Natural killer cell treated with Interleukin-12 subunit alpha and Interleukin-12 subunit beta and Interleukin-15 and Interleukin-18, amount 100 ng/mL, for 72 hours (primary cell): ENCODE data around the gene DHRS9. TPM values are rescaled to one million over a fixed set of nuclear protein-coding genes. Genes with fewer than 3 reads are reported as not detected.
"Not testable (repeated sequence)": the region's sequence is repeated elsewhere in the genome, so short reads cannot be mapped to it uniquely, and the experiment has no call there.

Source experiments
- ATAC-seq, 2 donors: fragments of 150-1000 bp; cut with Tn5 transposase in 1 of 2; sonication (Bioruptor Pico), chemical (Tn5 transposase) in 1 of 2; 2 replicates each; pipeline ENCODE4 v1.10.0; 2021
- DNase-seq: peaks from one replicate; pipeline ENCODE4 v3.0.0; 2022; ENCODE audit warnings: low spot score
- H3K27ac Mint-ChIP-seq, 2 donors: 1 replicate in 1 of 2; 2 replicates in 1 of 2; pipeline ENCODE4 v1.8.0; 2022; ENCODE audit warnings: mixed read lengths in 2 of 2, mild to moderate bottlenecking in 1 of 2, moderate library complexity in 1 of 2
- H3K27me3 Mint-ChIP-seq, 2 donors: 1 replicate in 1 of 2; 2 replicates in 1 of 2; pipeline ENCODE4 v1.8.0; 2022; ENCODE audit warnings: mixed read lengths in 2 of 2
- H3K36me3 Mint-ChIP-seq: one replicate; pipeline ENCODE4 v1.8.0; 2022; ENCODE audit warnings: mixed read lengths
- H3K4me1 Mint-ChIP-seq, 2 donors: 1 replicate in 1 of 2; 2 replicates in 1 of 2; pipeline ENCODE4 v1.8.0; 2022; ENCODE audit warnings: low read depth in 2 of 2, mixed read lengths in 2 of 2, mild to moderate bottlenecking in 1 of 2
- H3K4me3 Mint-ChIP-seq: one replicate; pipeline ENCODE4 v1.8.0; 2022; ENCODE audit warnings: mixed read lengths
- H3K9me3 Mint-ChIP-seq: 2 replicates; pipeline ENCODE4 v1.8.0; 2022; ENCODE audit warnings: mixed read lengths
- total RNA-seq, 2 donors: library from RNA; stranded (reverse); gene quantifications; one replicate each; pipeline ENCODE4 v1.2.3, GENCODE V29; 2022

DHRS9 gene
- total RNA-seq, 2 donors from 2014 or later = not detected

DNA sequence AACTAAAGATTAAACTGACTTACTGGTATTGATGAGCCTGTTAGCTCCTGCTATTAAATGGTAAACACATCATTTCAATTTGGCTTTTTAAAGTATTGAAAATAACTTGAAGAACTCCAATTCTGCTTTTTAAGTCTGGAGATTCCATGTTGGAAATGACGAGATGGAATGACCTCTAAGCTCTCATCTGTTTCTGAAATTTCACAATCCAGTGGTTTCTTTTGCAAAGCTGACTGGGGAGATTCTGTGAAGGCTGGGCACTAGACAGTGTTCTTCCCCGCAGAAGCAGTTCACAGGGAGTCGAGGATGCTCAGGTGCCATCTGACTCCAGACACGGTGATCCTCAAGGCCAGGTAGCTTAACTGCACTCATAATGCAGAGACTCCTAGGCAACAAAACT is 44.7 kb downstream of the DHRS9 start:
- Mint-ChIP-seq H3K27me3 (peaks cover 0 to 2% of the 10 kb centered on the region in 2 donors), H3K36me3 (no peaks in the 10 kb centered on the region), H3K4me3 (no peak overlapping the region), H3K27ac (no peak overlapping the region), H3K9me3 (no peaks in the 10 kb centered on the region), H3K4me1 (peaks cover 0 to 3% of the 10 kb centered on the region in 2 donors)
- DNase-seq (no peak), ATAC-seq (no peak)

DNA sequence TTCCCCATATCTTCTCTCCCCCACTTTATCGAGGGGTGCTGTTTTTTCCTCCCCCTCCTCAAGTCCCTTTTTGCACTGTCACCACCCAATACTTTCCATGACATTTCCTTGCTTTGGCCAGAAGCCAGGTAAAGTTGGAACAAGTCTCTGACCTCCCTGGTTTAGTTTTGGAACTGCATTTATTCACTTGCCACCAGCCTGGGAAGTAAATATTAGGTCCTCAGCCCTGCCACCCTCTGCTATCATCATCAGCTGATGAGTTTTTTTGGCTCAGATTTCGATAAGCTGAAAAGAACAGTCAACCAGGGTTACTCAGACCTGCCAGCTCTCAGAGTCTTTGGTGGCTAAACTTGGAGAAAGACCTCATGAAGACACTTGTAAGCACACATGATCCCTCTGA is 47.0 kb downstream of the DHRS9 start:
- Mint-ChIP-seq H3K4me1 (peaks cover 0 to 2% of the 10 kb centered on the region in 2 donors), H3K4me3 (no peak overlapping the region), H3K27ac (no peak overlapping the region), H3K9me3 (no peaks in the 10 kb centered on the region), H3K36me3 (no peaks in the 10 kb centered on the region), H3K27me3 (peaks cover under 1 to 5% of the 10 kb centered on the region in 2 donors)
- DNase-seq (no peak), ATAC-seq (no peak)

DNA sequence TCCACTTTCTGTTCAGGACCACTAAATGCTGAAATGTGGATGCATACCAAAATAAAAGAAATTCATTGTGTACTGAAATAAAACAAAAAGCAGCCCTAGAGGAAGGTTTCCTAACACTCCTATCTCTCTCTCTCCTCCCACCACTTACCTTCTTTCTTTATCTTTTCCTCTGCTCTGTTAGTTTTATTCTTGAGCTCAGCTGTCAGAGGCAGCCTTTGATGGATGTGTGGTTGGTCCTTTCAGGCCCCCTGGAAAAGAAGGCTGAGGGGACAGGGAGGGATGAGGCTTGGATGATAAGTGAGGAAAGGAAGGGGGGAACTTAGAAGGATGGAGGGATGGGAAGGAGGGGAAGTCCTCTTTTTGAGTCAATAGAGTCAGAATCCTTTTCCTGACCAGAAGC is 47.6 kb downstream of the DHRS9 start:
- no peak overlapping the region for H3K4me3 Mint-ChIP-seq
- ATAC-seq = no peak

DNA sequence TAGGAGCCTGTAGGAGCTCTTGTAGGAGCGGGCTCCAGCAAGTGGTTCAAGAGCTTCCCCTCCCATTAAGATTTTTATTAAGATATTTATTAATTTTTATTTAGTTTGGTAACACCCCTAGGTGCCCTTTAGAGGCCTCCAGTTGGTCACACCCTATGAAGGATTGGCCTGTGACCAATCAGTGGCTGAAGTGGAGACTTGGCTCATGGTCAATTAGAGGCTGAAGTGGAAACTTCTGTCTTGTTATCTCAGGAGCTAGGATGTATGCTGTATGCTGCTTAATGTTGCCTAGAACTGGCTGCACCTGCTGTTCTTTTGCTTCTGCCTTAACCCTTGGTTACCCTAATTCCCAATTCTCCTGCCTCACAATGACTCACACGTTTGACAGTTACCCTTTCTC is 48.7 kb downstream of the DHRS9 start:
- Mint-ChIP-seq H3K4me3 (no peak overlapping the region), H3K27me3 (peaks cover 11 to 17% of the 10 kb centered on the region in 2 donors), H3K9me3 (no peaks in the 10 kb centered on the region), H3K36me3 (no peaks in the 10 kb centered on the region), H3K4me1 (peaks cover 0 to 2% of the 10 kb centered on the region in 2 donors), H3K27ac (no peak overlapping the region)
- DNase-seq (no peak), ATAC-seq (no peak)

More for the DNA sequence above, 47.6 kb downstream of the DHRS9 start:
- Mint-ChIP-seq H3K27me3 (peaks cover 7 to 9% of the 10 kb centered on the region in 2 donors), H3K4me1 (peaks cover 0 to 2% of the 10 kb centered on the region in 2 donors), H3K9me3 (no peaks in the 10 kb centered on the region), H3K27ac (no peak overlapping the region), H3K36me3 (no peaks in the 10 kb centered on the region)
- no peak for DNase-seq

DNA sequence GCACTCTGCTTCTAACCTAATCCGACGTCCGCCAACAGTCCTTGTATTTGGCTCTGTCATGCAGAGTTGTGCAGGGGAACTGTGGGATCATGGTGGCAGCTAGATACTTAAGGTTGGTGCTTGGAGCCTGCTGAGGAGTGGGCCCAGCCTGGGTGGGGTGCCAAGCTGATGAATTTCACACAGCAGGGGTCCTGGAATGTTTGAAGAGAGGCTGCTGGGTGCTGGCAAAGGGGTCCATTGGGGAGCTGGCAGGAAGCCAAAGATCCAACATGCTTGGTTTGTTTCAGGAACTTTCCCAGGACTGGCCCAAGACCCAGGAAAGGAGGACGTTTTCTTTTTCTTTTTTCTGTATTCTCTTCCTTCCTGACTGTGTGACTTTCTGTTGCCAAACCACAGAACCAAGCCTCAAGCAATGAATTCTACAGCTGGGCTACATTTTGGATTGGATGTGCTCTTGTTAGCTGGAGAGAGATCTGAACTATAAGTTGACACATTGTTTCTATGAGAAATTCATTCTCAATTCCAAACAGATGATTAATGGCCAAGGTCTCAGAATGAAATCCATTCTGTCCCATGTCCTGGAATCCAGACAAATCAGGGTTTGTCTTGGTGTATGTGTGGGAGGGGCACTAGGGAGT is 49.9 kb downstream of the DHRS9 start:
- ATAC-seq = no peak
- no peak for DNase-seq
- Mint-ChIP-seq H3K4me3 (no peak overlapping the region), H3K36me3 (no peaks in the 10 kb centered on the region), H3K4me1 (peaks cover 0 to 2% of the 10 kb centered on the region in 2 donors), H3K27me3 (peaks cover 15 to 27% of the 10 kb centered on the region in 2 donors), H3K9me3 (no peaks in the 10 kb centered on the region), H3K27ac (no peak overlapping the region)

DNA sequence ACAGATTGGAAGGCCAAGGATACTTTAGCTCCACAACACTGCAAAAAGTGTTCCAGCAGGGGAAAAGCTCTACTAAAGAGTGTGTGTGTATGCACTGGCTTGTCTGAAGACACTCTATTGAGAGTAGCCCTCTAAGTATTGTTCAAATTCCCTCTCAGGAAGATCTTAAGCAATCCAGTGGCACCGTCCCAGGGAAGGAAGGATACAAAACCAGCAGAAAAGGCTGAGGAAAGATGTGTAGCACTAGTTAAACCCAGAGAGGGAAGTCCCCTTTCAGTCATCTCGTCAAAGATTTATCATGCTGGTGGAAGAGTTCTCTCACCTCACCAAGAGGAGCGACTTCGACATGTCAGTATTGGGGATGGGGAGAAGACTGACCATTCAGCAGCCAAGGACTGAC is 50.5 kb downstream of the DHRS9 start:
- Mint-ChIP-seq H3K27ac (no peak overlapping the region), H3K4me3 (no peak overlapping the region), H3K9me3 (no peaks in the 10 kb centered on the region), H3K36me3 (no peaks in the 10 kb centered on the region), H3K4me1 (peaks cover 0 to 2% of the 10 kb centered on the region in 2 donors), H3K27me3 (peaks cover 15 to 31% of the 10 kb centered on the region in 2 donors)
- ATAC-seq (no peak), DNase-seq (no peak)

DNA sequence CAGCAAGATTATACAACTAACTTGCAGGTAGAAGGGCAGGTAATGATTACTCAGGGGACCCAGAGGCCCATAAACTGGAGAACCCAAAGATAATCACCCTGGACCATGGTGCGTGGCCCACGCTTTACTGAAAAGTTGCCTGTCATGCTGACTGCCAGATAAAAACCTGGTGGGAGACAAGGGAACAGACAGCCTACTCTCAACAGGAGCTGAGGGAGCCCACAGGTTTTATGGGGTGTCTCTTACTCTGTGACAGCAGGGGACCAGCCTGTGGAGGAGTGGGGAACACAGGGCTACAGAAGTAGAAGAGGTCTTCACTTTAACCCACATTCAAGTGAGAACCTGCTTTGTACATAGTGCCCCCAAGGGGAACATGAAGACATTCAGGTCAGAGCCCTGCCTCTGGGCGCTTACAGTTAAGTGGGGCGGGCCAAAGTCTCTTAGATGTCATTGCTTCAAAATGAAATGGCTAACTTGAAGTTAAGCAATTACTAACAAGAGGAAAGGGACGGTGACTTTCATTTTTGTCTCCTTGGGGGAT is 60.4 kb downstream of the DHRS9 start:
- DNase-seq (no peak), ATAC-seq (peak in 1 of 2 donors; percentile 40)
- no peaks in the 10 kb centered on the region for H3K4me1 Mint-ChIP-seq
- no peaks in the 10 kb centered on the region for H3K27me3 Mint-ChIP-seq
- H3K9me3 Mint-ChIP-seq = no peaks in the 10 kb centered on the region
- no peaks in the 10 kb centered on the region for H3K36me3 Mint-ChIP-seq
- H3K27ac Mint-ChIP-seq = no peak overlapping the region
- H3K4me3 Mint-ChIP-seq = no peak overlapping the region

DNA sequence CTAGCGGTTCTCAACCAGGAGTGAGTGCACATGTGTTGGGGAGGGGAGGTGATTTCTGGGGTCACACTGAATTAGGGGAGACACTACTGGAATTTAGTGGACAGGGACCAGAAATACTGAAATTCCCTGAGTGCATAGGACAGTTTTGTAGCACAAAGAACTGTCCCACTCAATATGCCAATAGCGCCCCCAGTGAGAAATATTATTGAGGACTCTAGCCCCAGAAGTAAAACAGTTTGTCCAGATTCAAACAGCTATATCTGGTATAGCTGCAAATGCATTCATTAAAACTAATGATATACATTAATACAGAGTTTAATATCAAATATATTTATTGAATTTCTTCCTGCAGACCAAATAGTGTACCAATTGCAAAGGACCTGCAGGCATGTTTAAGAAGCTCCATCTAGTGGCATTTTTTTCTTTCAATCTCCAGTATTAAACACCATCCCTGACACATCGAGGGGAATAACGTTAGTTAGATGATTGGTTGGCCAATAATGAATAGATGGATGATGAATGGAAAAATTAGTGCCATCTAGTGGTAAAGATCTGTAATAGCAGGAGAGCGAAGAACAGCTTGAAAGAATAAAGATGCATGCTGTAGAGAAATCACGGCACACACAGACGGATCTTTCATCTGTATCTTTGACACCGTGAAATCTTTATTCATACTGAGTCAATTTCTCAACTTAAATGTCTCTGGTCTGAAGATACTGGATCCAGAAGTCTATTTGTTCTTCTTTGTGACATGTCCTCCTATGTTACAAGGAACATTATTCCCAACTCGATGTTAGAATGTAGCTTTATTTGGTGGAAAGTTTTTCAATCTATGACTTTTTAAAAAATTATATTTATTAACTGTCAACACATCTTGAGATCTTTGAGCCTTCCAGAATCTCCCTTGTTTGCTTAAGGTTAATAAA is 62.5 kb downstream of the DHRS9 start:
- H3K9me3 Mint-ChIP-seq = no peaks in the 10 kb centered on the region
- no peak overlapping the region for H3K27ac Mint-ChIP-seq
- H3K4me3 Mint-ChIP-seq = no peak overlapping the region
- peak; percentile 73 to 75 for ATAC-seq
- H3K4me1 Mint-ChIP-seq = no peaks in the 10 kb centered on the region
- H3K27me3 Mint-ChIP-seq = no peaks in the 10 kb centered on the region
- DNase-seq = no peak
- H3K36me3 Mint-ChIP-seq = no peaks in the 10 kb centered on the region

DNA sequence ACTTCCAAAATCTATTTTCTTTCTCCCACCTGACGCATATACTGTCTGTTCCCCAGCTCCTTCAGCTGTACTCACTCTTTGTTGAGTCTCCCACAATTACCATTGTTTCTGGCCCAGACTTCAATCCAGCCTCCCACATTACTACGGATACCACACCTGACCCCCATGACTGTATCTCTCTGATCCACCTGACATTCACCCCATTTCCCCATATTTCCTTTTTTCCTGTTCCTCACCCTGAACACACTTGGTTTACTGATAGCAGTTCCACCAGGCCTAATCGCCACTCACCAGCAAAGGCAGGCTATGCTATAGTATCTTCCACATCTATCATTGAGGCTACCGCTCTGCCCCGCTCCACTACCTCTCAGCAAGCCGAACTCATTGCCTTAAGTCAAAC is 64.9 kb downstream of the DHRS9 start:
- H3K36me3 Mint-ChIP-seq, ATAC-seq, H3K4me1 Mint-ChIP-seq, H3K4me3 Mint-ChIP-seq, H3K9me3 Mint-ChIP-seq, H3K27me3 Mint-ChIP-seq, DNase-seq, H3K27ac Mint-ChIP-seq: not testable (repeated sequence)

DNA sequence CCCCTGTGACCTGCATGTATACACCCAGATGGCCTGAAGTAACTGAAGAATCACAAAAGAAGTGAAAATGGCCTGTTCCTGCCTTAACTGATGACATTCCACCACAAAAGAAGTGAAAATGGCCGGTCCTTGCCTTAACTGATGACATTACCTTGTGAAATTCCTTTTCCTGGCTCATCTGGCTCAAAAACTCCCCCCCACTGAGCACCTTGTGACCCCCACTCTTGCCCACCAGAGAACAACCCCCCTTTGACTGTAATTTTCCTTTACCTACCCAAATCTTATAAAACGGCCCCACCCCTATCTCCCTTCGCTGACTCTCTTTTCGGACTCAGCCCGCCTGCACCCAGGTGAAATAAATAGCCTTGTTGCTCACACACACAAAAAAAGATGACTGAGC is 67.1 kb downstream of the DHRS9 start:
- not testable (repeated sequence) for ATAC-seq, H3K4me3 Mint-ChIP-seq, H3K27me3 Mint-ChIP-seq, H3K4me1 Mint-ChIP-seq, H3K36me3 Mint-ChIP-seq, H3K9me3 Mint-ChIP-seq, DNase-seq, H3K27ac Mint-ChIP-seq

DNA sequence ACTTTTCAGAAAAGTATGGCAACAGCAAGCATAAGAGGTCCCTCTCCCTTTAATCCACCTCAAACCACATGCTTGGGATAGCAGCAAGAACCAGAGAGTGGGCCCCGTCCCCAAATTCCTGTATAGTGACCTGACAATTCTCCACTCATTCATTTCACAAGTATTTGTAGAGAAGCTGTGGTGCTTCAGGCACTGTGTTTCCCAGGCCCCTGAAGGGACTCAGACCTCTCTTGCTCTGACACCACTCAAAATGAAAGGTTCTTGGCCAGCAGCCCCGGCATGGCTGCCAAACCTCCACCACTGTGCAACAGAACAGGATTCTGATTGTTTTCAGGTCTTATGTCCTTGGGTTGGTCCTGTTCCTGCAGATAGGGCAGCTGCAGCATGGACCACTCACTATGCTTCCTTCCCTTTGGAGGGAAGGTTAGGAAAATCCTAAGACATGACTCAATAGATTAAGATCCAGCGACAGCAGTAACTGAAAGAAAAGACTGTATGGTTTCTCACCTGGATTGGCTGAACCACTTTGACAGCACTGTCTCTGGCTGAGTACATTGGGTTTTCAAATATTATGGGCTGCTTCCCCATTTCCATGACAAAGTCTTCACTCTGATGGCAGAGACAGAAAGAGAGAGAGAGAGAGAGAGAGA is 67.6 kb downstream of the DHRS9 start:
- Mint-ChIP-seq H3K36me3 (no peaks in the 10 kb centered on the region), H3K27ac (no peak overlapping the region), H3K9me3 (no peaks in the 10 kb centered on the region), H3K4me3 (no peak overlapping the region), H3K27me3 (no peaks in the 10 kb centered on the region), H3K4me1 (no peaks in the 10 kb centered on the region)
- no peak for ATAC-seq
- no peak for DNase-seq

DNA sequence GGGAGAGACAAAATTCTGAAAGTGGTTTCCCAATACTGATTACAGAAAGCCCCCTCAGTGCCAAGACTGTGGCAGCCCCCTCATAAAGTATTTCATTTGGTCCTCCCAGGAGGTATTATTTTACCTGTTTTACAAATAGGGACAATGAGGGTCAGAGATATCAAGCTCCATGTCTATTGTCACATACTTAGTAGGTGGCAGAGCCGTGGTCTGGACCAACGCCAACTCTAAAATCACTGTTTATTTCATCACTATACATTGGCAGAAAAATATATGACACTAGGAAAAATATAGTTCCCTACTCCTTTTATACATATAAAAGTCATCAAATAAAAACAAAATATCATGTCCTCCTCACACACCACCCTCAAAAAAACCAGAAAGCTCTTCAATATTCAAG is 68.6 kb downstream of the DHRS9 start:
- Mint-ChIP-seq H3K27ac (no peak overlapping the region), H3K27me3 (no peaks in the 10 kb centered on the region), H3K9me3 (no peaks in the 10 kb centered on the region), H3K4me3 (no peak overlapping the region), H3K4me1 (no peaks in the 10 kb centered on the region), H3K36me3 (no peaks in the 10 kb centered on the region)
- no peak for ATAC-seq
- DNase-seq = no peak

DNA sequence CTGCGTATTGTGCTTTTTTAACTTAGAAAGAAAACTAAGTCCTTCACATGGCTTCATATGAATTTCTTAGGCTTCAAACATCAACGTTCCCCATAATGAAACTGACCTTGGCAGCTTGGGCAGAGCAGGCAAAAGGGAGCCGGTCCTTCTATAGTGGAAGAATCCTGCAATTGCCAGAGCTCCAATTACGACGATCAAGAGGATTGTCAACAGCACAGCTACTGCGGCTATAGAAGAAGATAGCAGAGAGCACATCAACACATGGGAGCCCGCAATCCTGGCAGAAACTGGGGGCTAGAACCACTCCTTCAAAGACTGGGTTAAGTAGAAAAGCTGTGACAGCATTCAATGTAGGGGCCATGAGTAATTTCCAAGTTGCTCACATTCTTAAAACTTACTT is 69.8 kb downstream of the DHRS9 start:
- Mint-ChIP-seq H3K27me3 (no peaks in the 10 kb centered on the region), H3K9me3 (no peaks in the 10 kb centered on the region), H3K4me3 (no peak overlapping the region), H3K36me3 (no peaks in the 10 kb centered on the region), H3K27ac (no peak overlapping the region), H3K4me1 (no peaks in the 10 kb centered on the region)
- no peak for ATAC-seq
- no peak for DNase-seq
